Astrocyte of the spinal cord (primary cell): ENCODE data around the gene BRD2.

Source experiments
- DNase-seq: peaks from one replicate; pipeline ENCODE4 v3.0.0; 2011; ENCODE audit warnings: low read depth, low spot score
- H3K4me3 ChIP-seq: 2 replicates; pipeline ENCODE4 v1.5.1; 2011; ENCODE audit warnings: low read depth, mild to moderate bottlenecking, low read length, moderate library complexity
- CTCF ChIP-seq: IDR thresholded peaks from 2 replicates; pipeline ENCODE4 v1.5.1; 2012; ENCODE audit warnings: low read depth, mild to moderate bottlenecking, low read length, inconsistent platforms
- in situ Hi-C: cut with HindIII; loops from 2 replicates; pipeline ENCODE4 v1.10.0; 2017; ENCODE audit warnings: low sequenced_read_pairs

The BRD2 gene

GRCh38 chr6:32993363-32993973 is 25.1 kb downstream of the BRD2 start:
- no peak for TF ChIP-seq CTCF
- in situ Hi-C loops, result no loop called here
- DNase-seq, result no peak
- no peak overlapping the region for H3K4me3 ChIP-seq

- no peak overlapping the region for H3K4me3 ChIP-seq
- no peak for TF ChIP-seq CTCF
- in situ Hi-C loops, result no loop called here
- DNase-seq, result no peak
Measured at GRCh38 chr6:32995448-32995847, 27.1 kb downstream of the BRD2 start.

GRCh38 chr6:33000055-33000454 is 31.7 kb downstream of the BRD2 start:
- TF ChIP-seq CTCF, result no peak
- DNase-seq, result no peak
- H3K4me3 ChIP-seq, result no peak overlapping the region
- in situ Hi-C loops, result no loop called here

GRCh38 chr6:33001685-33002084 is 33.3 kb downstream of the BRD2 start:
- DNase-seq, result no peak
- in situ Hi-C loops, result no loop called here
- H3K4me3 ChIP-seq, result no peak overlapping the region
- no peak for TF ChIP-seq CTCF

GRCh38 chr6:33004940-33005339 is 36.5 kb downstream of the BRD2 start:
- no peak for DNase-seq
- in situ Hi-C loops, result no loop called here
- TF ChIP-seq CTCF, result no peak
- H3K4me3 ChIP-seq, result no peak overlapping the region

- in situ Hi-C loops, result no loop called here
- TF ChIP-seq CTCF, result no peak
- no peak overlapping the region for H3K4me3 ChIP-seq
- DNase-seq, result no peak
Measured at GRCh38 chr6:33007831-33008400, 39.5 kb downstream of the BRD2 start.
